H1 (cell line): ENCODE results near the gene ADCY3. TPM values are rescaled to one million over a fixed set of nuclear protein-coding genes. Genes with fewer than 3 reads are reported as not detected.

Source experiments
- CTCF ChIA-PET: fragments of 300-600 bp; sonication (Branson Sonifier 250); formaldehyde crosslinking; loops from one replicate; lab custom pipeline; 2021; ENCODE audit not compliant: partially characterized antibody; lab: Charles Lee
- POLR2A ChIA-PET: fragments of 300-600 bp; sonication (Branson Sonifier 250); formaldehyde crosslinking; loops from one replicate; lab custom pipeline; 2021; ENCODE audit warnings: inconsistent platforms; ENCODE audit not compliant: partially characterized antibody; lab: Charles Lee
- DNase-seq, 2 experiments: peaks; one replicate each; pipeline versions ENCODE4 v3.0.0 to v3.0.0-alpha.2; 2010 to 2022; ENCODE audit warnings: low spot score in 2 of 2, low read depth in 1 of 2, mixed read lengths in 1 of 2
- FAIRE-seq: peaks from 2 replicates; lab custom pipeline; 2011; peaks lifted over from hg19 to GRCh38; lab: Jason Lieb, UNC
- H2AFZ ChIP-seq: 2 replicates; pipeline ENCODE4 v1.8.1; 2012; ENCODE audit warnings: low read length, inconsistent platforms
- H2AK5ac ChIP-seq: 2 replicates; pipeline ENCODE4 v1.6.1; 2013; ENCODE audit warnings: low read depth, low read length
- H2BK120ac ChIP-seq: replicated peaks from 2 replicates; pipeline ENCODE3; 2013; ENCODE audit warnings: low read depth, low read length, inconsistent platforms
- H2BK12ac ChIP-seq: 2 replicates; pipeline ENCODE4 v1.6.1; 2013; ENCODE audit warnings: low read depth, low read length
- H2BK15ac ChIP-seq: 2 replicates; pipeline ENCODE4 v1.6.1; 2013; ENCODE audit warnings: low read length
- H2BK20ac ChIP-seq: 2 replicates; pipeline ENCODE4 v1.6.1; 2013; ENCODE audit warnings: low read length
- H2BK5ac ChIP-seq: 2 replicates; pipeline ENCODE4 v1.6.1; 2013; ENCODE audit warnings: low read depth, low read length
- H3K14ac ChIP-seq: 2 replicates; pipeline ENCODE4 v1.6.1; 2013; ENCODE audit warnings: inconsistent platforms; ENCODE audit not compliant: insufficient read length
- H3K18ac ChIP-seq: 2 replicates; pipeline ENCODE4 v1.6.1; 2013; ENCODE audit warnings: low read length; ENCODE audit errors: extremely low read depth
- H3K23ac ChIP-seq: 2 replicates; pipeline ENCODE4 v1.6.1; 2013; ENCODE audit warnings: inconsistent platforms; ENCODE audit not compliant: insufficient read length
- H3K23me2 ChIP-seq: 2 replicates; pipeline ENCODE4 v1.6.1; 2013; ENCODE audit warnings: low read depth, low read length
- H3K27ac ChIP-seq: 2 replicates; pipeline ENCODE4 v1.6.1; 2011; ENCODE audit warnings: low read depth, low read length, inconsistent platforms
- H3K27me3 ChIP-seq, 4 experiments: replicated peaks in 1 of 4; 1 replicate in 1 of 4; 2 replicates in 3 of 4; pipeline versions ENCODE4 v1.6.1 to v1.8.1; 2011 to 2013; ENCODE audit warnings: low read length in 3 of 4, mild to moderate bottlenecking in 3 of 4, inconsistent platforms in 2 of 4, mixed read lengths in 2 of 4, moderate library complexity in 1 of 4; ENCODE audit not compliant: control insufficient read depth in 3 of 4, insufficient read depth in 3 of 4; ENCODE audit errors: extremely low read depth in 1 of 4
- H3K36me3 ChIP-seq, 4 experiments: 2 replicates each; pipeline versions ENCODE4 v1.6.1 to v1.8.1; 2011 to 2013; ENCODE audit warnings: mild to moderate bottlenecking in 4 of 4, low read length in 3 of 4, moderate library complexity in 2 of 4, control low read depth in 1 of 4, inconsistent platforms in 1 of 4; ENCODE audit not compliant: insufficient read depth in 4 of 4, control insufficient read depth in 2 of 4
- H3K4ac ChIP-seq: replicated peaks from 2 replicates; pipeline ENCODE3; 2013; ENCODE audit warnings: low read length, low read depth, mixed read lengths, inconsistent platforms; ENCODE audit not compliant: insufficient read length
- H3K4me1 ChIP-seq, 4 experiments: replicated peaks in 1 of 4; 1 replicate in 1 of 4; 2 replicates in 3 of 4; pipeline versions ENCODE4 v1.6.1 to v1.8.1; 2011 to 2013; ENCODE audit warnings: low read length in 3 of 4, inconsistent platforms in 2 of 4, mixed read lengths in 1 of 4; ENCODE audit not compliant: insufficient read depth in 4 of 4, control insufficient read depth in 3 of 4
- H3K4me2 ChIP-seq, 2 experiments: 2 replicates each; pipeline versions ENCODE4 v1.6.1 to v1.8.1; 2011 to 2013; ENCODE audit warnings: low read depth in 2 of 2, low read length in 2 of 2, control low read depth in 1 of 2, inconsistent platforms in 1 of 2, mild to moderate bottlenecking in 1 of 2; ENCODE audit not compliant: insufficient read depth in 1 of 2
- H3K4me3 ChIP-seq, 4 experiments: fragments of 200-600, 300-600 bp in 1 of 4; sonication (generic), shearing (Covaris generic), sonication (Bioruptor Twin) in 1 of 4; 2 replicates each; pipeline versions ENCODE4 v1.5.1 to v1.8.1; 2011 to 2016; ENCODE audit warnings: low read length in 4 of 4, low read depth in 3 of 4, control low read depth in 2 of 4, inconsistent platforms in 2 of 4, mild to moderate bottlenecking in 2 of 4, mixed read lengths in 1 of 4, moderate library complexity in 1 of 4; ENCODE audit not compliant: insufficient read depth in 2 of 4; ENCODE audit errors: extremely low read depth in 1 of 4
- H3K56ac ChIP-seq: replicated peaks from 2 replicates; pipeline ENCODE3; 2013; ENCODE audit warnings: low read depth, mild to moderate bottlenecking, mixed read lengths, low read length, inconsistent platforms; ENCODE audit not compliant: insufficient read length
- H3K79me1 ChIP-seq: 2 replicates; pipeline ENCODE4 v1.6.1; 2013; ENCODE audit warnings: low read depth, low read length, control low read depth
- H3K79me2 ChIP-seq, 2 experiments: 2 replicates each; pipeline versions ENCODE4 v1.6.1 to v1.8.1; 2012 to 2013; ENCODE audit warnings: low read length in 2 of 2, mild to moderate bottlenecking in 2 of 2, inconsistent platforms in 1 of 2; ENCODE audit not compliant: insufficient read depth in 2 of 2, control insufficient read depth in 1 of 2
- H3K9ac ChIP-seq, 4 experiments: replicated peaks in 1 of 4; 1 replicate in 1 of 4; 2 replicates in 3 of 4; pipeline versions ENCODE4 v1.6.1 to v1.8.1; 2011 to 2013; ENCODE audit warnings: low read depth in 3 of 4, low read length in 3 of 4, control low read depth in 2 of 4, mild to moderate bottlenecking in 2 of 4, moderate library complexity in 2 of 4, inconsistent platforms in 1 of 4; ENCODE audit errors: extremely low read depth in 1 of 4
- H3K9me3 ChIP-seq, 2 experiments: 2 replicates each; pipeline versions ENCODE4 v1.6.1 to v1.8.1; 2012 to 2013; ENCODE audit warnings: mild to moderate bottlenecking in 2 of 2, moderate library complexity in 2 of 2, control low read depth in 1 of 2, inconsistent platforms in 1 of 2, low read depth in 1 of 2, low read length in 1 of 2, mixed read lengths in 1 of 2; ENCODE audit not compliant: insufficient read depth in 2 of 2
- H4K20me1 ChIP-seq, 2 experiments: replicated peaks in 1 of 2; 2 replicates each; pipeline versions ENCODE3 to v1.8.1; 2011 to 2013; ENCODE audit warnings: inconsistent platforms in 2 of 2, low read length in 2 of 2, mild to moderate bottlenecking in 1 of 2; ENCODE audit not compliant: insufficient read depth in 2 of 2, control insufficient read depth in 1 of 2
- H4K5ac ChIP-seq: 2 replicates; pipeline ENCODE4 v1.6.1; 2013; ENCODE audit warnings: low read length, low read depth, mixed read lengths, inconsistent platforms; ENCODE audit not compliant: insufficient read length
- H4K8ac ChIP-seq: 2 replicates; pipeline ENCODE4 v1.8.0; 2013; ENCODE audit warnings: mild to moderate bottlenecking, moderate library complexity, low read length, inconsistent platforms; ENCODE audit not compliant: insufficient read depth; ENCODE audit errors: extremely low read depth
- H4K91ac ChIP-seq: replicated peaks from 2 replicates; pipeline ENCODE3; 2013; ENCODE audit warnings: low read length, mixed read lengths, inconsistent platforms; ENCODE audit not compliant: insufficient read length
- ASH2L ChIP-seq: fragments of 200-600, 300-600 bp; sonication (generic); IDR thresholded peaks from one replicate; pipeline ENCODE4 v1.7.1; 2017; ENCODE audit warnings: low read length
- CHD1 ChIP-seq: IDR thresholded peaks from 2 replicates; pipeline ENCODE4 v1.6.1; 2012; ENCODE audit warnings: low read depth, low read length, improper control_type of control experiment
- HDAC2 ChIP-seq, 2 experiments: fragments of 300-600 bp in 1 of 2; sonication (generic) in 1 of 2; IDR thresholded peaks; 2 replicates each; pipeline ENCODE4 v1.6.1; 2011 to 2012; ENCODE audit warnings: low read depth in 2 of 2, low read length in 2 of 2, mild to moderate bottlenecking in 2 of 2, moderate library complexity in 2 of 2, borderline replicate concordance in 1 of 2, inconsistent platforms in 1 of 2
- KDM4A ChIP-seq: IDR thresholded peaks from one replicate; pipeline ENCODE4 v1.7.1; 2012; ENCODE audit warnings: low read depth, mild to moderate bottlenecking, moderate library complexity, low read length, inconsistent platforms; ENCODE audit not compliant: severe bottlenecking
- MAFK ChIP-seq: IDR thresholded peaks from 2 replicates; pipeline ENCODE4 v1.6.1; 2012; ENCODE audit warnings: low read depth, mild to moderate bottlenecking, improper control_type of control experiment, low read length
- RNF2 ChIP-seq: fragments of 200-900, 300-1000 bp; sonication (generic); IDR thresholded peaks from 2 replicates; pipeline ENCODE4 v1.7.1; 2016; ENCODE audit warnings: borderline replicate concordance, low read depth, mild to moderate bottlenecking, antibody characterized with exemption, low read length; ENCODE audit not compliant: poor library complexity, severe bottlenecking; ENCODE audit errors: missing control alignments
- RXRA ChIP-seq: IDR thresholded peaks from 2 replicates; pipeline ENCODE4 v1.6.1; 2011; ENCODE audit warnings: low read depth, mild to moderate bottlenecking, low read length, moderate library complexity; ENCODE audit not compliant: insufficient read depth
- SIX5 ChIP-seq: IDR thresholded peaks from 2 replicates; pipeline ENCODE4 v1.6.1; 2011; ENCODE audit warnings: mild to moderate bottlenecking, low read depth, low read length
- SP4 ChIP-seq: IDR thresholded peaks from 2 replicates; pipeline ENCODE4 v1.6.1; 2012; ENCODE audit warnings: low read length, inconsistent platforms
- TAF1 ChIP-seq: IDR thresholded peaks from 2 replicates; pipeline ENCODE4 v1.6.1; 2011; ENCODE audit warnings: mild to moderate bottlenecking, low read depth, low read length
- TCF12 ChIP-seq: IDR thresholded peaks from 2 replicates; pipeline ENCODE4 v1.6.1; 2011; ENCODE audit warnings: low read depth, mild to moderate bottlenecking, low read length
- WGBS, 2 experiments: shearing (Covaris generic) in 1 of 2; methylation state at CpG; one replicate each; pipeline versions ENCODE4 v1.1.6 to v1.1.7; 2013 to 2015; ENCODE audit warnings: low lambda C conversion rate in 2 of 2, mixed read lengths in 2 of 2, inconsistent platforms in 1 of 2, low coverage in 1 of 2, missing lambda C conversion rate in 1 of 2; ENCODE audit not compliant: insufficient replicate concordance in 2 of 2, insufficient coverage in 1 of 2, insufficient read length in 1 of 2; ENCODE audit errors: extremely low coverage in 1 of 2, missing lambda C conversion rate in 1 of 2; 5-methylcytosine and 5-hydroxymethylcytosine counted together
- polyA plus RNA-seq, 7 experiments: library from polyadenylated mRNA; depleted of rRNA in 3 of 7; stranded (reverse) in 5 of 7; unstranded in 2 of 7; fragments of >200 nt in 5 of 7; fragments of 200-250 nt in 2 of 7; gene quantifications; 1 replicate in 5 of 7; 2 replicates in 1 of 7; 4 replicates in 1 of 7; pipeline versions ENCODE4 v1.2.1 to v1.2.3, GENCODE V29; 2011 to 2013; ENCODE audit warnings: missing spikeins in 2 of 7, mixed read lengths in 2 of 7
- total RNA-seq: library from RNA; stranded (reverse); fragmentation: NEBNext Ultra II Directional; extraction: Animal tissue kit (Norgen Biotek cat#: 25700); gene quantifications from 2 replicates; pipeline ENCODE4 v1.2.1, GENCODE V29; 2021
- TF ChIP-seq, protein P1 (sequence below): IDR thresholded peaks from 2 replicates; pipeline ENCODE4 v1.6.1; 2012; ENCODE audit warnings: low read length, inconsistent platforms

ADCY3 gene
- total and polyA plus RNA-seq, 2 of the 8 experiments (the other 6 are each of a cell fraction or from before 2014, with no cell fraction given), result 45.1 to 52.9 TPM

DNA sequence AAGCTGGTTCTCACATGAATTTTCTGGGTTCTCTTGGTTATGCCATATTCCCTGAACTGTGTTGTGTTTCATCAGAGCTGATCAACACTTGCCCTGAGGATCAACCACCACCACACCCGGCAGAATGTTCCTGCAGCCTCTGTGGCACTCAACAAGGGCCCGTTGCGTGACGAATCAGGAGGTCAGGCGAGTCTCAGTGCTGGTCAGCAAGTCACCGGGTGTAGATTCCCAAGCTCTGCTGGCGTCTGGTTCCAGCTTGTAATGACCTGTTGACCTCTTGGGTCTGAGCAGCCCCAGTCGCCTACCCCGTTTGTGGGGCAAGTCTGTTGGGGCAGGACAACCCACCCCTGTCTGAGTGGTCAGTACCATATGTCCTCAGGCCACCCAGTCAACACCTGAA is 46.0 kb downstream of the ADCY3 start:
- H3K36me3 ChIP-seq, result no peaks in the 10 kb centered on the region
- H2BK12ac ChIP-seq, result no peak overlapping the region
- H3K27ac ChIP-seq, result no peak overlapping the region
- H4K91ac ChIP-seq, result no peak overlapping the region
- H3K56ac ChIP-seq, result no peak overlapping the region
- H3K14ac ChIP-seq, result no peak overlapping the region
- no peak for FAIRE-seq
- no peak overlapping the region; the same call in 1 of the 2 replicates for H4K8ac ChIP-seq
- H3K79me1 ChIP-seq, result no peaks in the 10 kb centered on the region; the same call in 1 of the 2 replicates
- H3K9me3 ChIP-seq, result no peaks in the 10 kb centered on the region
- H4K5ac ChIP-seq, result no peak overlapping the region
- CTCF ChIA-PET, result interaction anchor here (1.1 to 2.4 kb wide), 3 partner anchors 8 to 463 kb away, joined by 3 to 13 read pairs (median 4); no protein-coding TSS in a partner anchor
- H2BK15ac ChIP-seq, result no peak overlapping the region
- WGBS, 2 experiments, result 95% methylated on average over 9 of the region's 9 CpGs; no CpG with 5 or more reads in 1 of the 2 experiments
- H3K23ac ChIP-seq, result no peak overlapping the region
- H3K27me3 ChIP-seq, result no peaks in the 10 kb centered on the region
- no peak overlapping the region for H3K4me2 ChIP-seq
- no peaks in the 10 kb centered on the region for H3K79me2 ChIP-seq
- POLR2A ChIA-PET, result interaction anchor here (1.1 kb wide), 1 partner anchor 12 kb away, joined by 3 read pairs; no protein-coding TSS in a partner anchor
- H2AFZ ChIP-seq, result no peak overlapping the region
- H3K23me2 ChIP-seq, result no peaks in the 10 kb centered on the region
- peaks cover 0 to 2% of the 10 kb centered on the region in 2 experiments for H4K20me1 ChIP-seq
- H2AK5ac ChIP-seq, result no peak overlapping the region
- H3K9ac ChIP-seq, result no peak overlapping the region
- no peak overlapping the region for H3K4ac ChIP-seq
- no peak overlapping the region for H2BK20ac ChIP-seq
- peaks cover 0 to 8% (median under 1%) of the 10 kb centered on the region in 4 experiments; a peak in 2 of 7 replicates for H3K4me1 ChIP-seq
- H3K4me3 ChIP-seq, result no peak overlapping the region
- no peak overlapping the region for H3K18ac ChIP-seq
- peak overlapping the region; percentile 66; the same call in 1 of the 2 replicates for H2BK5ac ChIP-seq
- no peak overlapping the region for H2BK120ac ChIP-seq
- no peak for DNase-seq
- TF ChIP-seq, protein P1, sequence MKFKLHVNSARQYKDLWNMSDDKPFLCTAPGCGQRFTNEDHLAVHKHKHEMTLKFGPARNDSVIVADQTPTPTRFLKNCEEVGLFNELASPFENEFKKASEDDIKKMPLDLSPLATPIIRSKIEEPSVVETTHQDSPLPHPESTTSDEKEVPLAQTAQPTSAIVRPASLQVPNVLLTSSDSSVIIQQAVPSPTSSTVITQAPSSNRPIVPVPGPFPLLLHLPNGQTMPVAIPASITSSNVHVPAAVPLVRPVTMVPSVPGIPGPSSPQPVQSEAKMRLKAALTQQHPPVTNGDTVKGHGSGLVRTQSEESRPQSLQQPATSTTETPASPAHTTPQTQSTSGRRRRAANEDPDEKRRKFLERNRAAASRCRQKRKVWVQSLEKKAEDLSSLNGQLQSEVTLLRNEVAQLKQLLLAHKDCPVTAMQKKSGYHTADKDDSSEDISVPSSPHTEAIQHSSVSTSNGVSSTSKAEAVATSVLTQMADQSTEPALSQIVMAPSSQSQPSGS, result no peak
- TF ChIP-seq RNF2 (no peak), HDAC2 (IDR thresholded peaks at IDR 0.05; ENCODE audit: borderline replicate concordance in 1 of 2, low read depth in 2 of 2, low read length in 2 of 2) (no peak), SP4 (no peak), TAF1 (no peak), RXRA (no peak), CHD1 (no peak), MAFK (no peak), SIX5 (no peak), KDM4A (no peak), TCF12 (no peak), ASH2L (no peak)
